DND-41 (cell line): ENCODE results near the gene HOXD8.

ENCODE experiments used
- EZH2 ChIP-seq: IDR thresholded peaks from 3 replicates; pipeline ENCODE4 v1.6.1; 2012; ENCODE audit warnings: borderline replicate concordance, low read depth, mild to moderate bottlenecking, moderate library complexity, low read length, inconsistent platforms; ENCODE audit not compliant: severe bottlenecking
- TF ChIP-seq, protein P1 (sequence below): IDR thresholded peaks from 2 replicates; pipeline ENCODE4 v1.5.1; 2012; ENCODE audit warnings: borderline replicate concordance, low read length, moderate library complexity, mild to moderate bottlenecking; ENCODE audit not compliant: poor library complexity, severe bottlenecking; ENCODE audit errors: extremely low read depth

DNA sequence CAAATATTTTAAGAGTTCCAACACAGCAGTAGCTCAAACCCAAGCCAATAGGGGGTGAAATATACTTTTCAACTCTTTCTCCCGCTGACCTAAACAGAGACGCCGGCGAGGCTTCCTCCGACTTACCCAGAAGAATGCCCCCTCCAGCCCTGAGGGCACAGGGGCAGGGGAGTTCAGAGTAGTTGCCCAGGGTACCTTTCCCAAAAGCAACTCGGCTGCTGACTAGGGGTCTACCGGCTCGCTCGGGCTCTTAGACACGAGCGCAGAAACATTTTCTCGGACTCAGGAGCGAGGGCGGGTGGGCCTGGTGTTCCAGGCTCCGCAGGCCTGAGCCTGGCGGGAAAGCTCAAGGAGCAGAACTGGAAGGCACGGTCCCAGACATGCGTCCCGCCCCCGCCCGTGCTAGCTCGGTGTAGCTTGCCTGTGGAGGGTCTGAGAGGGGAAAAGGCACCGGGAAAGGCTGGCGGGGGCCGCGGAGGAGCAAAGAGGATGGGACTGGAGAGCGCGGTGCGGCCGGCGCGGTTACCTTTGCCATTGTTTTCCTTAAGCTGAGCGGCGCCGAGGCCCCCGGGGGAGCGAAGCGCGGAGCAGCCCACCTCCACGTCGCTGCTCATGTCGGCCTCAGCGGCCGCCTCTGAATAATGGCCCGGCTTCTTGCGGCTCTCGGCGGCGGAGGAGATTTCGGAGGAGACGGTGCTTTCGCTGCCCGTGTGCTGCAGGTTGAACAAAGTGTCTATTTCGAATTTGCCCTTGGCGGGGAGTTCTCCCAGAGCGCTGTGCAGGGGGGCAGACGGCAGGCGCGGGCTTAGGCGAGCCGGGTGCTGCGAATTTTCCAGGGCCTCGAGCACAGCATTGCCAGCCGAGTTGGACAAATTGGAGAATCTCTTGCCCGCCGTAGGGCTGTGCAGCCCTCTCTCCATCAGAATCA, 46.4 kb upstream of the HOXD8 start:
- TF ChIP-seq EZH2 = no peak
- TF ChIP-seq, protein P1, sequence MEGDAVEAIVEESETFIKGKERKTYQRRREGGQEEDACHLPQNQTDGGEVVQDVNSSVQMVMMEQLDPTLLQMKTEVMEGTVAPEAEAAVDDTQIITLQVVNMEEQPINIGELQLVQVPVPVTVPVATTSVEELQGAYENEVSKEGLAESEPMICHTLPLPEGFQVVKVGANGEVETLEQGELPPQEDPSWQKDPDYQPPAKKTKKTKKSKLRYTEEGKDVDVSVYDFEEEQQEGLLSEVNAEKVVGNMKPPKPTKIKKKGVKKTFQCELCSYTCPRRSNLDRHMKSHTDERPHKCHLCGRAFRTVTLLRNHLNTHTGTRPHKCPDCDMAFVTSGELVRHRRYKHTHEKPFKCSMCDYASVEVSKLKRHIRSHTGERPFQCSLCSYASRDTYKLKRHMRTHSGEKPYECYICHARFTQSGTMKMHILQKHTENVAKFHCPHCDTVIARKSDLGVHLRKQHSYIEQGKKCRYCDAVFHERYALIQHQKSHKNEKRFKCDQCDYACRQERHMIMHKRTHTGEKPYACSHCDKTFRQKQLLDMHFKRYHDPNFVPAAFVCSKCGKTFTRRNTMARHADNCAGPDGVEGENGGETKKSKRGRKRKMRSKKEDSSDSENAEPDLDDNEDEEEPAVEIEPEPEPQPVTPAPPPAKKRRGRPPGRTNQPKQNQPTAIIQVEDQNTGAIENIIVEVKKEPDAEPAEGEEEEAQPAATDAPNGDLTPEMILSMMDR = no peak
